TTC549 (cell line): ENCODE measurements around the gene GRIN2A.

Experiments
- FAIRE-seq: peaks from 2 replicates; lab custom pipeline; 2012; peaks lifted over from hg19 to GRCh38; lab: Jason Lieb, UNC

GRIN2A gene

DNA sequence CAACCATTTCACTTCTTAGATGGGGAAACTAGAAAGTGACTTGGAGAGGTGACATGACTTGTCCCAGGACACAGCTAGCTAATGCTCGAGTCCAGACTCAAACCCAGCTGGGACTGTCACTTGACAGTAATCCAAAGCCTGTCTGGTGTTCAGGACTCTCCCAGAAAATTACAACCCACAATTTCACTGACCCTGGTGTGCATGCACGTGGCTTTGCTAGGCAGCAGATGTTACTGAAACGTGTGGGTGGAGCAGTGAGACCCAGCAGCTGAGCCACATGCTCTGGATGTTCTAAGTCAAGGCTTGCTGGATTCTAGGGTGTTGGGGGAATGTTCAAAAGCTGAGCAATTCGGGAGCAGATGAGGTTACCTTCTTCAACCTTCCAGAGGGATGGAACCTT, 364.6 kb downstream of the GRIN2A start:
- FAIRE-seq = no peak

DNA sequence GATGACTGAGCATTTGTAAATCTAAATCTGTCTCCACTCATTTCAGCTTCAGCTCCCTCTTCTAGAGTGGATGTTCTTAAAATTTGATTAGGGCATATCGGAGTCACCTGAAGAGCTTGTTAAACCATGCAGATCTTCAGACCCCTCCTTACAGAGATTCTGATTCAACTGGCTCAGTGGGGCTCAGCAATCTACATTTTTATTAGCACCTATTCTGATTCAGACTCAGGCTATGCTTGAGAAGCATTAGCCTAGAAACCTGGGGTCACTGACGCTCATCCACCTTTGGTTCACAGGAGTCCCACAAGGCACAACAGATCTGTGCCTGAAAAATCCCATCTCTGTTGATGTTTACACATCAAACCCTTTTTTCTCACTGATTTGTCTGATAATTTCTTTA, 365.6 kb downstream of the GRIN2A start:
- no peak for FAIRE-seq

DNA sequence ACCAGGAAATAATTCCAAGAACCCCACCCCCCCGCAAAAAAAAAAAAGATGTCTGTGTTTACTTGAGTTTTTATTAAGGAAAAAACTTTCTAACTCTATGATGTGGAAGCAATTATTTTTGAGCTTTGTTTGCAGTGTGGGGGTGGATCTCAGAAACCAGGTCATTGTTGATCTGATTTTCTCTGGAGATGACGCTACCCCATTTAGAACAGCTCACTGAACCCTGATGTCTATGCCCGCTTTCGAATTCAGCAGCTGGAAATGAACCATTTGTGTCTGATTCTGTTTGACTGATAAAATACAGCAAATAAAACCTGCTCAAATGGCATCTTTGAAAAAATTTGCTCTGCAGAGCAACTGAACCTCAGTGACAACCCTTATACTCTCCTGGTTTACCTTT, 368.6 kb downstream of the GRIN2A start:
- no peak for FAIRE-seq

DNA sequence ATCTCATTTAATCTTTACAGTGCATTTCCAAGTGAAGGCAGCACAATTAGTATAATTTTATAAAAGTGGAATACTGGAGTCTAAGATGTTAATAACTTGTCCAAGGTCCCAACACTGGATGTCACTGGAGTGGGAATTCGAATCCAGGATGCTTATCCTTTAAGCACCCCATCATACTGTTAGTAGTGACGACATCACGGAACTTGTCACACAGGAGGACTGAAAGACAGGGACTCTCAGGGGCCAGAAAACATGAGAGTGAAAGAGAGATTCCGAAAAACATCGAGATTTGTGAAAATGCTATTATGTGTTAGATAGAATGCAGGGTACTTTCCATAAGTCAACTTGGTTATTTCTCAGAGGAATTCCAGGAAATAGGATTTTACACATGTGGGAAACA, 374.0 kb downstream of the GRIN2A start:
- FAIRE-seq = no peak

DNA sequence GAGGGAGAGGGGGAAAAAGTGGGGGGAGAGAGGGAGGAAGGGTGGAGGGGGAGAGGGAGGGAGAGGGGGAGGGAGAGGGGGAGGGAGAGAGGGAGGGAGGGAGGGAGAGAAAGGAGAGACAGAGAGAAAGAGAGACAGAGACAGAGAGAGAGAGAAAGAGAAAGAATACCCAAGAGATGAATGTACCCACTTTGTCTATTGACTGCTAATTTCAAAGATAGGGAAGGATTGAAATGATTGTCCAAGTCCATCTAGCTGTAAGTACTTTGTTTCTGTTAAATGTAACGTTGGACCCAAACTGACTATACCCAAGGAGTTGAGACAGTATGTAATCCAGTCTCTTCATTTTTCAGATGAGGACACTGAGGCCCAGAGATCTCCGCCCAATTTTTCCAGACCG, 374.9 kb downstream of the GRIN2A start:
- no peak for FAIRE-seq

DNA sequence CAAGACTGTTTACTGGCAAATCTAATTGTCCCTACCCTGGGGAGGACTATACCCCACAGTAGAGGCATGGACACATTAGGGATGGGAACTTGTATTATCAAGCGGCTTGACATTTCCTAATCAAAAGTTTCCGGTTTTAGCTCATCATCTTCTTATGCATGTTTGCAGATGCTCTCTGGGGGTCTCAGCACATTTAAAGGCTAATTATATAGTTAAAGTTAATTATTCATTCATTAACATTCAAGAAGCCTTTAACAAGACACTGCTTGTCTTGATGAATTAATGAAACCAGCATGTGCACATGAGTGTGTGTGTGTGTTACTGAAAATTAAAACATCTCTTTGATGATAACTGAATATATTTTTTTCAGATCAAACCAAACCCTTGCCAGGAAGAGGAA, 377.1 kb downstream of the GRIN2A start:
- FAIRE-seq = no peak

DNA sequence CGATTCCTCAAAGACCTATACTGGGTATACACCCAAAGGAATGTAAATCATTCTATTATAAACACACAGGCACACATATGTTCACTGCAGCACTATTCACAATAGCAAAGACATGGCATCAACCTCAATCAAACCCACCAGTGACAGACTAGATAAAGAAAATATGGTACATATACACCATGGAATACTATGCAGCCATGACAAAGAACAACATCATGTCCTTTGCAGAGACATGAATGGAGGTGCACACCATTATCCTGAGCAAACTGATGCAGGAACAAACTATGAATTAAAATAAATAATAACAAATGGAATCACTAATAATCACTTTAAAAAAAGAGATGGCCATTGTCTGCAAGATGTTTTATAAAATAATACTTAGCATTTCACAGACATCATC, 380.1 kb downstream of the GRIN2A start:
- no peak for FAIRE-seq

DNA sequence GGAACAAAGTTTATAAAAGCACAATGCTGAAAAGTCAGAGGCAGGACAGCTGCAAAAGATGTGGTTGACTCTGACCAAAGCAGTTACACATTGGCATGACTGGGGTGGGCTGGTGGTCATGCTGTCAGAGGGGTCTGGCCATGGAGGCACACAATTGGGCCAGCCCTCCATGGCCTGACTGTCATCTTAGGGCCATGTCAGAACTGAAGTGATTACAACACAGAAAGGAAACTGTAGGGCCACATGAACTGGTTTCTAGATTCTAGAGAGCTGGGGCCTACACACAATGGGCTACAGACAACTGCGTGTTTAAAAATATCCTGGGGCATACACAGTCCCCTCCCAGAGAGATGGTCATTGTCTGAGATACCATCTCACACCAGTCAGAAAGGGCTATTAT, 380.6 kb downstream of the GRIN2A start:
- FAIRE-seq = no peak

DNA sequence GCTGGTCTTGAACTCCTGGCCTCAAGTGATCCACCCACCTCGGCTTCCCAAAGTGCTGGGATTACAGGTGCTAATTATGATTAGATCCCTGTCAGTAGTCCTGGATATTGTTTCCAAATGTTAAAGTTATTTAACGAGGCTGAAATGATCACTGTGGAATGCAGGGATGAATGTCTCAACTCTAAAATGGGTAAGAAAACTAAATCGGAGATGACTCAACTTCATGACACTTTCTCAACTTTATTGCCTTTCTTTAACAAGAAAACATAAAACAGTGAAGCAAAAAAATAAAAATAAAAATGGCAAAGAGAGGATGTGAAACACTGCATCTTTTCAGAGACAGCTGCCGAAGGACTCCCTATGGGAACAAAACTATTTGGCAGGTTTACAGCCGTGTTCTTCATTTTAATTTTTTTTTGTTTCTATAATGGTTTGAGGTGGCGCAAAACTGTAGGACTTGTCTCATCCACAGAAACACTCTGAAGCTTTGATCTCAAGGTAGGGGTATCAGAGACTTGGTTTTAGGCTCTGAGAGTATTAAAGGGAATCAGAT, 382.0 kb downstream of the GRIN2A start:
- FAIRE-seq = no peak

DNA sequence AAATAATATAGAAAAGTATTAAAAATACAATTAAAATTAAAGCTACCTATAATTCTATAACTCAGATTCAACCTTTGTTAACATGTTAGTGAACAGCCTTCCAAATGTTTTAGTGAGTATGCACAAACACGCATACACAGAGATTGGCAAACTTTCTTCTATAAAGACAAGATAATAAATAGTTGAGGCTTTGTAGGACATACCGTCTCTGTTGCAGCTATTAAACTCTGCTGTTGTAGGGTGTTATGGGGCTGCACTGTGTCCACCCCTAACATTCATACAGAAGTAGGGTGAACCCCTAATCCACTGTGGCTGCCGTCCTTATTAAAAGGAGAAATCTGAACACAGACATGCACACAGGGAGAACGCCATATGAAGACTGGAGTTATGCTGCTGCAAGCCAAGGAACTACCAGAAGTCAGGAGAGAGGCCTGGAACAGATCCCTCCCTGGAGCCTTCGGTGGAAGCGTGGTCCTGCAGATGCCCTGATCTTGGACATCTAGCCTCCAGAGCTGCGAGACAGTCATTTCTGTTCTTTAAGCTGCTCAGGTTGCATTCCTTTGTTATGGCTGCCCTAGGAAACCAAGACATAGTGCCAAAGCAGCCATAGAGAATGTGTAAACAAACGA, 383.2 kb downstream of the GRIN2A start:
- no peak for FAIRE-seq

DNA sequence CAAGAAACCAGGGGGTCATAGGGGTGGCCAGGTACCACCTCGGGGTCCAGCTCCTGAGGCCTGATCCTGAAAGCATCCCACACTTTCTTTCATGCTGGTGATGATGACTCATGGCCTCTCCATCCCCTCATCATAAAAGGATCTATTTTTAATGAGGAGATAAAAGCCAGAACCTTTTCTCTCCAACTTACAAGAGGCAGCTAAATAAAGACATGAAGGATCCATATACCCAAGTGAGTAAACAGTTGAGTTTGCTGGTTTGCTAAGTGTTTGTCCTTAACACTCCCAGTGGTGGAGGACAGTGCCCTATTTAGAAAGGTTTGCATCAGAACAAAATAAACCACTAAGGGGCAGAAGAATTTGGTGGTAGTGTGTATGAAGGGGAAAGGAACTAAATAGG, 383.8 kb downstream of the GRIN2A start:
- FAIRE-seq = no peak

DNA sequence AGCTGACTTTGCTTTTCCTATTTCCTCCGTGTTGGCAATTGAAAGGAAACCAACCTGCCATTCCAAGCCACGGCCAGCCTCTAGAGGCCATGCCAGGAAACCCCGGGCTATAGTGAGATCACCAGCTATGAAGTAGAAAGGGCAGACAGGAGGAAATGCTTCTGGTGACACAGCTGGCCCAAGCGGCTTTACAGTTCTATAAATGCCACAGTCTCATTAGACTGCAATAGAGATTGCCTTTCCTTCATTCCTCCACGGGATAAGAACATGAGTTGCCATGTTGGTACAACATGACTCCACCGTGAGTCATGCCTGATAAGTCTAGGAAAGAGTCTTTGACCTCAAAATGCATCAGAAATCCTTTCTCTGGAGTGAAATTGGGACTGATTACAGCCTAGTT, 384.9 kb downstream of the GRIN2A start:
- no peak for FAIRE-seq

DNA sequence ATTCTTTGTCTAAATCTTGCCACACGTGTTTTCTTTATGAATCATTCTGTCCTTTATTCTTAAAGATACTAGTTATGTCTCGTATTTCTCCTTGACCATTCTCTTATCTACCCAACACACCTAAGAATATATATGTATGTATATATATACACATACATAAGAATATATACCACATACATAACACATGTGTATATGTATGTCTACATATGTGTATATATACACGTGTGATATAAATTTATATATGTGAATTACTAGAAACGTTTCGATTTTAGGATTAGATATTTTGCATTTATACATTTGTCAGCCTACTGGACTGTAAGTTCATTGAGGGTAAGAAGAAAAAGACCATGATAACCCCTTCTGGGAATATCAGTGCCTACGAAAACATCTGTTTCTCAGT, 388.6 kb downstream of the GRIN2A start:
- FAIRE-seq = no peak

DNA sequence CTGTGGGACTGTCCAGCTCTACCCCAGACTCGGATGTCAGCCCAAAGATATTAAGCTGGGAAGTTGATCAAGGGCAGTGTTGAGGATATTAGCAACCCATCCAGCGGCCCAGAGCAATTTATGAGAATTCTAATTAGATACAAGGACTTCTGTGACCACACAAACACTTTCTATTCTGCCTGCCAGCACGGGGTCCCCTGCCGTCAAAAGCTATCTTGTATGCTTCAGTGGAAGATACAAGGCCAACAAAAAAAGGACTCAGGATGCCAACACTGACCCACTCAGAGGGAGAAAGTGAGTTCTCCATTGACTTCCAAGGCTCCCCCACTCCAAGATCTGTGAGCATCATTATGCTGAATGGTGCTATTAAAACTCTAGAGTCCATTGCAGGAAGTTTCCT, 390.7 kb downstream of the GRIN2A start:
- FAIRE-seq = no peak

DNA sequence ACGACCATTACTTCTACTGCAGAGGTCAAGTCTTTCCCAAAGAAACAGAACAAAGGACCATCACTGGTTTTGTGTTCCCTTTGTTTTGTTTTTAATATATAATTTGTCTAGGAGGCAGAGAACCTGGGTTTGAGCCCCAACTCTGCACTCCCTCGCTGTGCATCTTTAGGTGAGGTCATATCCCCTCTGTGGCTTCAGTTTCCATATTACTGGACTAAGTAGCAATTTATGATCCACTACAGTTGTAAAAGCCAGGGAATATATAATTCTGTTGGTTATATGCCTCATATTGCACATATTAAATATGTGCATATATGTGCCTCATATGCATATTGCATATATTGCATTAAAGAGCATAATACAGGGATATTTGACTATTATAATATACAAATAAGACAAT, 392.0 kb downstream of the GRIN2A start:
- no peak for FAIRE-seq

DNA sequence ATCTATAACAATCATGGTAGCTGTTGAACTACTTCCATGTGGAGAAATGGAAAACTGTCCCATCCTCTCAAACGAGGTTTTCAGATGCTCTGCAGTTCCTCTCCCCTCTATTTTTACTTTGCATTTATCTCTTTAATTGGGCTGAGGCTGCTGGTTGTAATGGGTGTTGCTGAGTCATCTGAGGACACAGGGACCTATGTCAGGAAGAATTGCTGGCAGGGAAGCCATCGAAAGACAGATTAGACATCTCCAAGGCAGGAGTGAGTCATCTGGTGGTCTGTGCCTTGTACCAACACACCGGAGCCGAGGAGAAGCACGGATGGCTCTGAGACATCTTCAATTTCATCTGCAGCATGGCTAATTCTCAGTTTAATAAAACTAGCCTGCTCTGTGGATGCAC, 394.5 kb downstream of the GRIN2A start:
- no peak for FAIRE-seq

DNA sequence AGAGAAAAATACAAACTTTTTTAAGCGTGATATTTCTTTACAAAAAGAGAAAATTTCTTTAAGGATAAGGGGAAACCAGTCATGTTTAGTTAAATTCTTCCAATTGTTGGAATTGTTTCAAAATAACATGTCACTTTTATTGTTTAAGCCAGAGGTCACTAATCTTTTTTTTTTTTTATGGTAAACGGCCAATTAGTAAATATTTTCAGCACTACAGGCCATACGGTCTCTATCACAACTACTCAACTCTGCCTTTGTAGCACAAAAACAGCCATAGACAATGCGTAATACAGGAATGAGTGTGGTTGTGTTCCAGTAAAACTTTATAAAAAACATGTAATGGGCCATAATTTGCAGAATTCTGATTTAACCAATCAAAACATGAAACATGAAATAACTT, 401.4 kb downstream of the GRIN2A start:
- FAIRE-seq = no peak

DNA sequence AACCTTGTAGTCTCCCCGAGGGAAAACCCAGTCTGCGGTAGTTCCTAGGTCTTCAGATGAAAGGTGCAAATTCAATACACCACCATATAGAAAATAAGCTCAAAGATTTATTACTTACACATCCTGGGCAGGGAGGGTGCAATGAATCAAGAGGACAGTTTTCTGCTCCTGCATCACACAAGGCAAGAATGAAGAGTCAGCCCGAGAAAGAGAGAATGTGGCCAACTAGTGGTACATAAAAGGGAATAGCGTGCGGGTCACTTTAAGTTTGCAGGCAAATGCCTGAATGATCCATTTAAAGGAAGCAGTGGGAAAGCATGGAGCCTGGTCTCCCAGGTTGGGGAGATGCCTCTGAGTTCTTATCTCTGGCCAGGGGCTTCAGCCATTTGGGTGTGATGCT, 403.4 kb downstream of the GRIN2A start:
- FAIRE-seq = no peak

DNA sequence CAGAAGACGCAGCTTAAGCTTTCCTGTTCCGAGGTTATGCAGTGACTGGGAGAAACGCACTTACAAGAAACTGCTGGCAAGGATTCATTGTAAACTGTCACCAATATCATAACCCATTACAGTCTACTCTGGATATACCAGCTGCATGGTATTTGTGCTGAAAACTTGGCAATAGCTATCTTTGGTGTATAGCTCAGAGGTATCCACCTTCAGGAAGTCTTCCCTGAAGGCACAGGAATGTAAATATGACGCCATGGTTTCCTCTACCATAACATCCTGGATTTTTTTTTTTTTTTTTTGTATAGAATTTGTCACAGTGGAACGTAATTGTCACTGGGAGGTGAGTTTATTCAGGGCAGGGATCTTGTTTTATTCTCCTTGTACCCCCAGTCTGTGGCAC, 406.2 kb downstream of the GRIN2A start:
- no peak for FAIRE-seq

DNA sequence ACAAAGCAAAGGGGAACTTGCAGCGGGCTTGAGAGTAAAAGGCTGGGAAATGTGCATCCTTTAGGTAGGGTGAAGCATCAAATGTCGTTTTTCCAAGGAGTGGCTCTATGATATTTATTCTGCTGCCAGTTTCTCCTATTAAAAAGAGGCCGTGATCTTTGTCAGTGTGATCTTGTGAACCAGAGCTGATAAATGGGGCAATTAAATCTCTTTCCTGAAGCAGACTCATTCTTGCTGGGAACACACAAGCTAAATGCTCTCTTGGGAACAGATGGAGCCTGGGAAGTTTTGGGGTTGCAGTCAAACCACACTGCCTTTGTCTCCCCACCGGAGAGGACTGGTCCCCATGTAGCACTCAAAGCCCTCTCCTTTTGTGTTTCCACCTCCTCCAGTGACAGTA, 408.9 kb downstream of the GRIN2A start:
- FAIRE-seq = no peak

DNA sequence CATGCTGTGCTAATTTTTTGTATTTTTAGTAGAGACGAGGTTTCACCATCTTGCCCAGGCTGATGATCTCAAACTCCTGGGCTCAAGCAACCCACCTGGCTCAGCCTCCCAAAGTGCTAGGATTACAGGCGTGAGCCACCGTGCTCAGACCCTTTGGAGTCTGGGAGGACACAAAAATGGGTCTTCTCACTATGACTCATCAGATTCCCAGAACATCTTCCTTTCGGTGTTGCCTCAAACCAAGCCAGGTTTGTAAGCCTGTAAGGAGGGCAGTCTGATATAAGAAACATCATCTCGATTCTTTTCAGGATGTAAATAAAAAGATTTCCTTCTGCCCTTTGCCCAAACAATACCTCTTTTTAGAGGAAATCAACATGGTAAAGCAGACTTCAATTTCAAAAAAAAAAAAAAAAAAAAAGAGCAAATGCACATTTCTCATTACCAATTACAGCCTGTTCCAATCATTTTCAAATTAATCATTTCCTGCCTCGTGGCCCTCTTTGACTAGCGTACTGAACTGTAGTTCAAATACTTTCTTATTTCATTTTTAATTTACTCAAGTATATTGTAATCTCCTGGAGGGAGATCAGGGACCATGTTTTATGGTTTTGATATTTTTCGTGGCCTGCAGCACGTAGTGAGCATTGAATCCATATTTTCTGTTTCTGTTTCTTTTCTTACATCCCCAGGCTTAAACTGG, 409.6 kb downstream of the GRIN2A start:
- FAIRE-seq = no peak

DNA sequence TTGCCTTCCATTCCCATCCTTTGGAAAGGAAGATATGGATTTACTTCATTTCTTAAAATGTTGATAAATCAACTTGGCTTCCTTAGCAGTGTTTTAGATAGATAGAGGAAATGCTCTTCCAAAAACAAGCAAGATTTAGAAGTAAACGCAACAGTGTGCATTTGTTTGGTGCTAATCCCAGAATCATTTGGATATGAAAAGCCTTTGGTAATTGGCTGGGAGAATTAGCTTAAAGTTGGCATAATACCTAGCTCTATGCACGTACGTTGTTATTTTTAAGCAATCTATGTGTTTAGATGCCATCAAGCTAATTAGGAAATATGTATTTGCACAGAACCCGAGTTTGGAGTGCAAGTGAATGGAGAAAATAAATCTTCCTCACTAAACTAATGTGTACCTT, 415.3 kb downstream of the GRIN2A start:
- no peak for FAIRE-seq

DNA sequence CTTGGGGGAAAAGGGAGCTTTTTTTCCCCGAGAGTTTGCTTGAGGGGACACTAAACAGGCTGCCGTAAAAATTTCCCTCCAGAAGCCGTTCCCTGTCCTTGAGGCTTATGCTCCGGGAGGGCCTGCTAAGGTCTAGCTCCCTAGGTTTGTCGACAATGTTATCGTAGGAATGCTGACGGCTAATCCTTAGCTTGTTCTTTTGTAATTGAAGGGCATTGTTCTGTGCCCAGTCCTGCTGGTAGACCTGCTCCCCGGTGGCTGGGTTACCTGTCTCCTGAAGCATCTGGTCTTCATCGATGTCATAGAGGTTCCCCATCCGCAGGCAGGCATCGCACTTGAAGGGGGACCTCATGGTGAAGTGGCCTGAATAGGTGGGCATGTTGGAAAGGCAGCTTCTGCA, 418.7 kb downstream of the GRIN2A start:
- FAIRE-seq = no peak

DNA sequence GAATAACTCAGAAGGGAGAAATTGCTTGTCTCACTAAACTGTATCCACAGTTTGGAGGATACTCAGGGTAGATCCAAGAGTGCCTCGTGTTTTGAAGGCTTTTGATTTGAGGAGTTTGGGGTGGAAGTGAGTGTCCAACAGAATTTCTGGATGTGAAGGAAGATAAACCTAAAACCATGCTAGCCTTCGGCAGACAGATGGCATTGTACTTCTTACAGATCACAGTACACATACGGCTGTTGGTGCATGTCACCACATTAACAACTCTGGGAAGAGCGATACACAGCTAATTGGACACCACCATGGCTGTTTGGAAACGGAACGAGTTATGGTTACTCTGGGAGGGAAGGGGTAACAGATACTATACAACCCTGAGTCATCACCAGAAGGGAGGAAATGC, 420.4 kb downstream of the GRIN2A start:
- no peak for FAIRE-seq
